Suprapubic skin (tissue), 4 donors: Measurements from ENCODE around the gene CRAT. TPM values are rescaled to one million over a fixed set of nuclear protein-coding genes. Genes with fewer than 3 reads are reported as not detected.
"Not testable (repeated sequence)": the region's sequence is repeated elsewhere in the genome, so short reads cannot be mapped to it uniquely, and the experiment has no call there.

Experiments
- DNase-seq, 2 donors: peaks; one replicate each; pipeline ENCODE4 v3.0.0-alpha.2; 2019; ENCODE audit warnings: low spot score in 2 of 2
- H3K27ac ChIP-seq: fragments of 200-600 bp; sonication (generic); one replicate; pipeline ENCODE4 v1.5.1; 2019
- H3K27me3 ChIP-seq: fragments of 200-600 bp; sonication (generic); one replicate; pipeline ENCODE4 v1.5.1; 2019
- H3K36me3 ChIP-seq: fragments of 200-600 bp; sonication (generic); one replicate; pipeline ENCODE4 v1.5.1; 2019
- H3K4me1 ChIP-seq: fragments of 200-600 bp; sonication (generic); one replicate; pipeline ENCODE4 v1.5.1; 2019
- H3K4me3 ChIP-seq: fragments of 200-600 bp; sonication (generic); one replicate; pipeline ENCODE4 v1.5.1; 2019; ENCODE audit warnings: mild to moderate bottlenecking
- H3K9me3 ChIP-seq: fragments of 200-600 bp; sonication (generic); one replicate; pipeline ENCODE4 v1.5.1; 2019
- EP300 ChIP-seq: sonication (generic); formaldehyde crosslinking; IDR thresholded peaks from one replicate; pipeline ENCODE4 v1.6.1; 2017; ENCODE audit warnings: antibody characterized with exemption
- POLR2A ChIP-seq, 2 donors: fragments of 450-650 bp; IDR thresholded peaks; one replicate each; pipeline ENCODE4 v1.6.1; 2017; ENCODE audit warnings: antibody characterized with exemption in 2 of 2, mild to moderate bottlenecking in 2 of 2, moderate library complexity in 2 of 2
- POLR2AphosphoS5 ChIP-seq, 3 donors: sonication (generic); formaldehyde crosslinking; IDR thresholded peaks; one replicate each; pipeline ENCODE4 v1.6.1; 2017; ENCODE audit warnings: antibody characterized with exemption in 3 of 3
- WGBS: methylation state at CpG from one replicate; pipeline ENCODE4 v1.1.5; 2018; 5-methylcytosine and 5-hydroxymethylcytosine counted together
- total RNA-seq, 4 donors: library from RNA; depleted of rRNA; stranded (reverse); fragments of >200 nt; gene quantifications; one replicate each; pipeline ENCODE4 v1.1.0, GENCODE V29; 2016
- TF ChIP-seq, protein P1 (sequence below), 2 donors: fragments of 200-600 bp in 1 of 2; fragments of 450-650 bp in 1 of 2; sonication (generic) in 1 of 2; IDR thresholded peaks; one replicate each; pipeline ENCODE4 v1.5.1; 2016 to 2019; ENCODE audit warnings: antibody characterized with exemption in 2 of 2, mild to moderate bottlenecking in 1 of 2, moderate library complexity in 1 of 2

The CRAT gene
- total RNA-seq, 4 donors from 2014 or later = 27.4 to 156 (median 42.8) TPM

DNA sequence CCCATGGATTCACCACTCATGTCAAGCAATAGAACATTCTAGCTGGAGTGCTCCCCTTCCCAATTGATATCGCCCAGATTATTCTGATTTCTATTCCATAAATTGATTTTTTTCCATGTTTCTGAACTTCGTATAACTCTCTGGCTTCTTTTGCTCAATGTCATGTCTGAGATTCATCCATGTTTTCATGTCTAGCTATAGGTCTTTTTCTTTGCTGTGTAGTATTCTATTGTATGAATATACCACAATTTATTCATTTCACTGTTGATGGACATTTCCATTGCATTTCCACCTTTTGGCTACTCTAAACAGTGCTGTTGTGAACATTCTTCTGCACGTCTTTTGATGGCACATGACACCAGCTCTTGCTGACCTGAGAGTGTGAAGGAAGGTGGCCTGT, 20.2 kb upstream of the CRAT start:
- H3K9me3 ChIP-seq = no peaks in the 10 kb centered on the region
- H3K4me1 ChIP-seq = peaks cover 10% of the 10 kb centered on the region
- peaks cover 52% of the 10 kb centered on the region for H3K36me3 ChIP-seq
- TF ChIP-seq, protein P1, sequence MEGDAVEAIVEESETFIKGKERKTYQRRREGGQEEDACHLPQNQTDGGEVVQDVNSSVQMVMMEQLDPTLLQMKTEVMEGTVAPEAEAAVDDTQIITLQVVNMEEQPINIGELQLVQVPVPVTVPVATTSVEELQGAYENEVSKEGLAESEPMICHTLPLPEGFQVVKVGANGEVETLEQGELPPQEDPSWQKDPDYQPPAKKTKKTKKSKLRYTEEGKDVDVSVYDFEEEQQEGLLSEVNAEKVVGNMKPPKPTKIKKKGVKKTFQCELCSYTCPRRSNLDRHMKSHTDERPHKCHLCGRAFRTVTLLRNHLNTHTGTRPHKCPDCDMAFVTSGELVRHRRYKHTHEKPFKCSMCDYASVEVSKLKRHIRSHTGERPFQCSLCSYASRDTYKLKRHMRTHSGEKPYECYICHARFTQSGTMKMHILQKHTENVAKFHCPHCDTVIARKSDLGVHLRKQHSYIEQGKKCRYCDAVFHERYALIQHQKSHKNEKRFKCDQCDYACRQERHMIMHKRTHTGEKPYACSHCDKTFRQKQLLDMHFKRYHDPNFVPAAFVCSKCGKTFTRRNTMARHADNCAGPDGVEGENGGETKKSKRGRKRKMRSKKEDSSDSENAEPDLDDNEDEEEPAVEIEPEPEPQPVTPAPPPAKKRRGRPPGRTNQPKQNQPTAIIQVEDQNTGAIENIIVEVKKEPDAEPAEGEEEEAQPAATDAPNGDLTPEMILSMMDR (IDR thresholded peaks at IDR 0.05) = no peak
- no peak for TF ChIP-seq POLR2A (IDR thresholded peaks at IDR 0.05)
- no peak for TF ChIP-seq POLR2AphosphoS5 (IDR thresholded peaks at IDR 0.05)
- no peak for TF ChIP-seq EP300
- WGBS = 76% methylated on average over 3 of the region's 3 CpGs
- no peak overlapping the region for H3K4me3 ChIP-seq
- no peak for DNase-seq
- no peak overlapping the region for H3K27ac ChIP-seq
- no peaks in the 10 kb centered on the region for H3K27me3 ChIP-seq

DNA sequence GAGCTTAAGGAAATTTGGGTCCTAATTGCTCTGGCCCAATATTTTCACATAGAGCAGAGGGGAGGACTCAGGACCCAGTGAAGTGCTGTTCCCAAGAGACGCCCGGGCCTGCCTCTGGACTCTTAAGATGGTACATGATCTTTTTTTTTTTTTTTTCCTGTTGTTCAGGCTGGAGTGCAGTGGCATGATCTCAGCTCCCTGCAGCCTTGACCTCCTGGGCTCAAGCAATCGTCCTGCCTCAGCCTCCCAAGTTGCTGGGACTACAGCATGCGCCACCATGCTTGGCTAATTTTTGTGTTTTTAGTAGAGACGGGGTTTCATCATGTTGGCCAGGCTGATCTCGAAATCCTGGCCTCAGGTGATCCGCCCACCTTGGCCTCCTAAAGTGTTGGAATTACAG, 19.7 kb upstream of the CRAT start:
- H3K36me3 ChIP-seq = peaks cover 50% of the 10 kb centered on the region
- not testable (repeated sequence) for H3K27me3 ChIP-seq, DNase-seq, H3K9me3 ChIP-seq, H3K4me3 ChIP-seq, H3K4me1 ChIP-seq, H3K27ac ChIP-seq
- WGBS = 88% methylated on average over 7 of the region's 7 CpGs

DNA sequence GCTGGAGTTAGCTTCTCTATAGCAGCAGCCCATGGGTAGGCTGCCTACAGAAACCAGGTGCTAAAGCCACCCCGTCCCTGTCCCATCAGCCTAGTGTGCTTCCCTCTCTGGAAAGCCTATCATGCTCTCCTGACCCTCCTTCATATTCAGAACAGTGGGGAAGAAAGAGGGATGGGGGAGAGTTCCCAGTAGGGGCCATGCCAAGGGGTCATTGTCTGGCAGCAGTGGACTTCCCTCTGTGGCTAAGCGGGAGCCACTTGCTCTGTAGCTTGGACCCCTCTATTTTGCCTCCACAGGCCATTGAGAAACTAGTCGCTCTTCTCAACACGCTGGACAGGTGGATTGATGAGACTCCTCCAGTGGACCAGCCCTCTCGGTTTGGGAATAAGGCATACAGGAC, 18.1 kb upstream of the CRAT start:
- TF ChIP-seq POLR2A (IDR thresholded peaks at IDR 0.05) (no peak), POLR2AphosphoS5 (IDR thresholded peaks at IDR 0.05) (no peak)
- TF ChIP-seq, protein P1 (IDR thresholded peaks at IDR 0.05) = no peak
- no peaks in the 10 kb centered on the region for H3K9me3 ChIP-seq
- no peak overlapping the region for H3K4me3 ChIP-seq
- H3K4me1 ChIP-seq = peaks cover 10% of the 10 kb centered on the region
- no peak overlapping the region for H3K27ac ChIP-seq
- no peaks in the 10 kb centered on the region for H3K27me3 ChIP-seq
- WGBS = 79% methylated on average over 5 of the region's 5 CpGs
- peaks cover 46% of the 10 kb centered on the region for H3K36me3 ChIP-seq
- no peak for DNase-seq

DNA sequence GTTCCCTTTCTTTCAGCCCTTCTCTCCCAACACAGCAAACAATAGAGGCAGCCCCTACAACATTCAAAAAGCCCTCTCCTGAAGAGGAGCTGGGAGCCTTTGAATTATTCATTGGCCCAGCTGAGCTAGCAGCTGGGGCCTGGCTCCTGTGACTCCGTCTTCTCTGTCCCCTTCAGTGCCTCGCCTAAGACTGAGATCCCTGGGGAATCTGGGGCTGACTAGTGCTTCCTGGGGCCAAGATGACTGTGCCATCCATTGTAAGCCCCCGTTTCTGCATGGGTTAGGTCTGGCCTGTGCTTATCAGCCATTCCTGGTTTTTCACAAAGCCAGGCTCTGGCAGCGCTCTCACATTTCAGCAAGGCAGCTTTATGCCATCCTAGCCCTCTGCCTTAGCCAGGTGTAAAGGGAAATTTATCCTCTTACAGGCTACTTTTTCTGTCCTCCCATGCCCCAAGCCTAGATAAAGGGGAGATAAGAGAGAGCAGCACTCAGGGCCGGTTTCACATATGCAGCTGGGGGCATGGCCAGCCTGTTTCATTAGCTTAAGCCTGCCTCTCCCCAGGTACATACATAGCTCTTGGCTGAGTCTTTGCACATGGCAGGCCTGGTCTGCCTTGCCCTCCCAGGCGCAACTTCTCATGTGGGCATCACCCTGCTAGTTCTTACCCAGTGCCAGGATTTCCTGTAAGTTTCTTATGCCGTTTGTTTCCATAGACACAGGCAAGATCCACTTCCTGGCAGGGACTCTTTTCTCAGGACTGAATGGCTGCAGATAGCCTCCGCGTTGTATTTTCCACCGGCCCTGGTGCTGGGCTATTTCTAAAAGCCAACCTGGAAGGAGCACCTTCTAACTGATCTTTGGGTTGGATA, 16.4 kb upstream of the CRAT start:
- H3K27ac ChIP-seq = peak overlapping the region; percentile 20
- H3K27me3 ChIP-seq = no peaks in the 10 kb centered on the region
- WGBS = 81% methylated on average over 9 of the region's 10 CpGs
- peaks cover 45% of the 10 kb centered on the region for H3K36me3 ChIP-seq
- no peak overlapping the region for H3K4me3 ChIP-seq
- DNase-seq = no peak
- TF ChIP-seq POLR2AphosphoS5 (IDR thresholded peaks at IDR 0.05) = no peak
- TF ChIP-seq, protein P1 (IDR thresholded peaks at IDR 0.05) = no peak
- no peak for TF ChIP-seq POLR2A (IDR thresholded peaks at IDR 0.05)
- no peak for TF ChIP-seq EP300
- no peaks in the 10 kb centered on the region for H3K9me3 ChIP-seq
- H3K4me1 ChIP-seq = peaks cover 9% of the 10 kb centered on the region

DNA sequence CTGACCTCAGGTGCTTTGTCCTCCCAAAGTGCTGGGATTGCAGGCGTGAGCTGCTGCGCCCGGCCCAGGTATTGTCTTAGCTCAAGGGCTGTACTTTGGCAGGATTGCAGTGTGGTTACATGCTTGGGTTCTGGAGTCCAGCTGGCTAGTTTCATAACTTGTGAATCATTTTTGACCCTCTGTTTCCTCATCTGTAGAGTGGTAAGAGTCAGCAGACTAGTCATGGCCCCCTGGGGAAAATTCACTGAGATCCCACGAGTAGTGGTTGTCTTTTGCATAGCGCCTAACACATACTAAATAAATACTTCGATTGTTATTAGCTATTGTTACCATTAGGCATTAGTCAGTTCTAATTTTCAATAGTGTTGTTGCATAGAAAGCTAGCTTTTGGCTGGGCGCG, 14.9 kb upstream of the CRAT start:
- Histone ChIP-seq H3K36me3 (peaks cover 57% of the 10 kb centered on the region), H3K27ac (no peak overlapping the region)

More for the DNA sequence above, 14.9 kb upstream of the CRAT start:
- H3K9me3 ChIP-seq = no peaks in the 10 kb centered on the region
- peaks cover 13% of the 10 kb centered on the region for H3K4me1 ChIP-seq
- DNase-seq = no peak
- H3K27me3 ChIP-seq = no peaks in the 10 kb centered on the region
- 89% methylated on average over 5 of the region's 8 CpGs for WGBS
- TF ChIP-seq POLR2A (IDR thresholded peaks at IDR 0.05) (no peak), EP300 (no peak), POLR2AphosphoS5 (IDR thresholded peaks at IDR 0.05) (no peak)
- TF ChIP-seq, protein P1 (IDR thresholded peaks at IDR 0.05) = no peak
- H3K4me3 ChIP-seq = no peak overlapping the region
